Ureter (tissue), 1 donor: ENCODE results near the gene NHS. TPM values are rescaled to one million over a fixed set of nuclear protein-coding genes. Genes with fewer than 3 reads are reported as not detected.
"Not testable (repeated sequence)": the region's sequence is repeated elsewhere in the genome, so short reads cannot be mapped to it uniquely, and the experiment has no call there.

Source experiments
- DNase-seq: peaks from one replicate; pipeline ENCODE4 v3.0.0-alpha.2; 2020; ENCODE audit warnings: low spot score
- total RNA-seq: library from RNA; stranded (reverse); gene quantifications from one replicate; pipeline ENCODE4 v1.2.4, GENCODE V29; 2023
- donor health status: DM: yes; HTN: yes; CAD: no.

The NHS gene
- total RNA-seq, 1 donor from 2014 or later = 17.4 TPM

DNA sequence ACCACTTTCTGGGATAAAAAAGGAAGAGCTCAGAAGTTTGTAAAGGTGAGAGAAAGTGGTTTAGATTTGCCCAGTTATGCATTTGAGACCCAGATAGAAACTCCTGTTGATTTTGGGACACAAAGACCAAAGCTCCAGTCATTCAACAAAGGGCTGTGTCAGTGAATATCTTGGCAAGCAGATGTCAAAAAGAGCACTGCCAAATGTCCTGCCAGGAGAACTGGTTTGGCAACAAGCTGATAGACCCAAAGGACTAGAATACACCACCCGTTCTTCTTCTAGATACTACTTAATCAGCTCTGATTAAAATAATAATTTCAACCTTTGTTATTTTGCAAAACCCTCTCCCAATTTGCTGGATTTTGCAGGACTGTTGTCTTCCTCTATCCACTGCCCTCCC, 121.4 kb downstream of the NHS start:
- no peak for DNase-seq

DNA sequence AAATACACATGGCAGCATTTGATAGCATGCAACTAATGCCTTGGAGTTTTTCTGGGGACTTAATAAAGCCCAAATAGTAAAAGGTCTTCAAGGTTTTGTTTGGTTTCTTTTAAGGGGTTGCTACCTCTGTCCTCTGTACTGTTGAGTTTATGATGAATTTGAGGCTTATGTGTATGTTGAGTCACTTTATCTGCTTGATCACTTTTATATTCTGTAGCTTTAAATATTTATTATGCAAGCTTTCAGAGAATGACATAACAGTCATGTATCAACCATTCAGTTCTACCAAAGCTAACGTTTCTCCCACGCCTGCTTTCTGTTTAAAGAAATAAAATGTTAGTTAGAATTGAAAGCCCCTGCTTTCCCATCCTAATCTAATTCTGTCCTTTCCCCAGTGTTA, 122.2 kb downstream of the NHS start:
- DNase-seq = no peak

DNA sequence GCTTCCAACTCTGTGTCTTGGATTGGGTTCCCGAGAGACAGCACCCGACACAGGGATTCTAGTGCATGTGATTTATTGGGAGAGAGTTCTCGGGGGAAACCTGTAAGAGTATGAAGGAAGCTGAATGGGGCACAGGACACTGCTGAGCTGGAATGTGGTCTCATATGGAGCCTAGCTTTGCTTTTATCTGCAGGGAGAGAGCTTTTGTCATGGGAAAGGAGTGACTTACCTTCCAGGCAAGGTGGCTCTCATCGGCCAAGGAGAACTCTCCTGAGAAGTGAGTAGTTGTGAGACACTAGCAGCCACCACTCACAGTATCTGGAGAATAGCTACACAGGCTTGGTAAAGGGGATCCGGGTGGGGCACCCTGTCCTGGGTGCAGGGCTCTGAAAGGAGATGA, 124.5 kb downstream of the NHS start:
- DNase-seq = no peak

DNA sequence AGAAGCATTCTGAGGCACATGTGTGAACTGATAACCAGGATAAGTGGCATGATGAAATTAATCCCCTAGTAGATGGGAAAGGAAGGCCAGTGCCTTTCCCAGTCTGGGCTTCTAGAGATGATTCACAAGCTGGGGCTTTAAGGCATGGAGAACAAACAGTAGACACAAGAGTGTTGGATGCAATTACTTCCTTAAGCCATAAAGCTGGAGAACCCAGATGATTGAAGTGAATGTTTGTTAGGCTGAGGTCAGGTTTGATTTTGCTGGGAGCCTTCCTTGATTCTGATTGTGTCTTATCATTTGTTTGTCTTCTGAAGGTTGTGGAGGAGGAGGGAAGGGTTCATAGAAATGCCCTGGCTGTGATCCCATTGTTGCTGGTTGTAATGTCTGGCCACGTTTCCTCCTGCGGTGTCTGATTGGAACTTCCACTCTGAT, 125.2 kb downstream of the NHS start:
- DNase-seq = no peak

DNA sequence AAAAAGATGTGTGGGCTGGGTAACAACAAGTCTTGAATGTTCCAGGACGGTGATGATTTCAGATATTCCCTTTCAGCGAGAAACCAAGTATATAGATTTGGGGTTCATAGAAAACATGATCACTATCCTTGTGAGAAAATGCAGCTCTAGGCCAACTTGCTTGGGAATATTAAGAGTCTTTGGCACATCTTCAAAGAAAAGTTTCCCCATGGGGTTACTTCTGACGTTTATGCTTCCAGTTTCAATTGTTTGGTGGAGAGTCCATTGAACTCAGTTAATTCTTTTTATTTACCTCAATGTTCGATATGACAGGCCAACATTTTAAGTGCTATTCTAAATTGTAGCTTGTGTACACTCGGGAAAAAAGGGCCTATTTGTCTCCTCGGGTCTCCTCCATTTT, 126.7 kb downstream of the NHS start:
- no peak for DNase-seq

DNA sequence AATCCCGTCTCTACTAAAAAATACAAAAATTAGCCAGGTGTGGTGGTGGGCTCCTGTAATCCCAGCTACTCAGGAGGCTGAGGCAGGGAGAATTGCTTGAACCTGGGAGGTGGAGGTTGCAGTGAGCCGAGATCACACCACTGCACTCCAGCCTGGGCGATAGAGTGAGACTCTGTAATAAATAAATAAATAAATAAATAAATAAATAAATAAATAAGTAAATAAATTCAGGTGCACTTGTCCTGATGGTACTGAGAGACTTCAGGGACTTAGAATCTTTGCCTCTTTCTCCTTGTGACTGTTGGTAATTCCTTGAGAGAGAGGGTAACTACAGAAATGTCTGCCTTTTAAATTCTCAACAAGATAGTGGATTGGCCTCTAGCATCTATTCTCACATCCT, 131.4 kb downstream of the NHS start:
- DNase-seq = not testable (repeated sequence)

DNA sequence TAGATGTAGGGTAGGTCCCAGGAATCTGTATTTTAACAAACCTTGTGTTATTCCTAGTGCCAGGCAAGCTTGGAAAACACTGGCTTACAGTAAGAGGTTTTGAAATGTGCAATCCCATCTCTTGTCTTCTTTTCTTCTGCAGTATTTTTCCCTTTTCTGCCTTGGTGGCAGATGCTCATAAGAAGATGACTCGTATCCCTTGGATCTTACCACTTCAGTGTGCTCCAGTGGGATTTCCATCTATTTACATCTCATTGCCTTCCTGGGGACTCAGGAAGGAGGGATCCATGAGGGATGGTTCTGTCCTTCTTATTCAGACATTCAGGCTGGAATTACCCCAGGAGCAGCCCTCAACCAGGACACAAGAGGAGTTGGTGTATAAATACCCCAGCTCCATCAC, 136.6 kb downstream of the NHS start:
- no peak for DNase-seq

DNA sequence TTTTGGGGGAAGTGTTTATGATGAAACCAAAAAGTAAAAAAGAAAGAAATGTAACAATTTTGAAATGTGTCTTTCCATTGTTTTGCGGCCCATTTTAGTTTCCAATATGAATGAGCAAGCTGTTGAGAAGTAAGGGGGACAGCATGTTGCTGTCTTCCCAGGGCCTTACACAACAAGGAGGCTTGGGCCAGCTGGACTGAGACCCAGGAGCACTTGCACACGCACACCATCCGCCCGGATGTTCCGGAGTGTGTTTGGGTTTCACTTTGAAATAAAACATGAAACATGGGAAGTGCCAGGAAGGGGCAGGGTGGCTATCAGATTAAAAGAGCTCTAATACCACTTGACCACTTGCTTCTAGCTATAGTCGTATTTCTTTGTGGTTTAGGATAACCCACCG, 144.4 kb downstream of the NHS start:
- DNase-seq = peak; percentile 48

DNA sequence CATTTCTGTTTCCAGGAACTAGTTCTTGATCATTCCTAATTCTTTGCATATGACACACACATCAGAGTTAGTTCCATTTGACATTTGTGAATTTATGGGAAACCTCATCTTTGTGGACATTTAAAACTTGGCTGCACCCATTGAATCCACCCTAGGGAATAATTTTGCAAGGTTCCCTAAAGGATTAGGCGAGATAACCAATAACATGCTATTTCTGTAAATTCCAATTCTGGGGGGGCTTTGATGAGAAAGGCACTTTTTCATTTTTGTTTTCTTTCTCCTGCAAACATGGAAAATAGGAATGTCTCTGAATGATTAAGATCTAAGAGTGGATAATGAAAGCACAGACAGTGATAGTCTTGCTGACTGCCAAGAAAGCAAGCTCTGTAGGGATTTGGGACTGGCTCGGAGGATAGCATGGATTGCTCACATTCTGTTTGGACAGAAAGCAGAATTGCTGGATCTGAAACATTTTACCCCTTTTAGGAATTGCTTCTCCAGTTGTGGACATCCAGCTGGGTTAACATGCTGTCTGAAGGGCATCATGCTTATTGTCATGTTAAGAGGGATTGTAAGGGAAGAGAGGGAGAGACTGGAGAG, 145.1 kb downstream of the NHS start:
- no peak for DNase-seq

DNA sequence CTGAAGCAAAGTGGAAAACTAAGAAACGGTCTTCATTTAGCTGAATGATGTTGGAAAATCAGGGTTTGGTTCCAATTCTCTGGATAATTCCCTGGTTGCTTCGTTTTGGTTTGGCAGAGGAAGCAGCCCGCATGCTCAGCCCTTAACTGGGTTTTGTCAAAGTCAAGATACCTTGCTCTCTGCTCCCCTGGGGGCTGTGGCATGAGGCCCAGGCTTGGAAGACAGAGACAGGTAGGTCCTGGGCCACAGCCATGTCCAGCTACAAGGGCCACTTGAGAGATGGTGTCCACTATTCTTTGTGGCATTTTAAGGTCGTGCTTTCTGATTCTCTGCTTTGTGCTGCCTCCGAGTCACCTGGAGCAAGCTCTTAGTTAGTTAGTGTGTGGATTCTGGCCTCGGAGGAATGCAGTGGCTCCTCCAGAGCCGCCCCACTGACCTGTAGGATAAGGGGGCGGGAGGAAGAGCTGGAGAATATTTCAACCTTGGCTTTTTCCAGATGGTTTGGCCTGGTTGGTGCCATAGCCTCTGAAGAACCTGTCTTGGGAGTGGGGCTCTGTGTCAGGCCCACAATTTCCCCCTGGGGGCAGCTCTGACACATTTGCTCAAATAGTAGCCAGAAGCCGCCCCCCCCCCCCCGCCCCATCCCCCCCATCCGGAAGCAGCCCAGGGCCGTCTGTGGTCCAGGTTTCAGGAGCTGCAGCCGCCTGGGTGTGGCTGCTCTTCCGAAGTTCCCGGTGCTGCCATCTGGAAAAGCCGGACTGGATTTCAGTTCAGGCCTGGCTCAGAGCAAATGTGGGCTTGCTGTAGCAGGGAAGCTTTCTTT, 147.1 kb downstream of the NHS start:
- DNase-seq = no peak

DNA sequence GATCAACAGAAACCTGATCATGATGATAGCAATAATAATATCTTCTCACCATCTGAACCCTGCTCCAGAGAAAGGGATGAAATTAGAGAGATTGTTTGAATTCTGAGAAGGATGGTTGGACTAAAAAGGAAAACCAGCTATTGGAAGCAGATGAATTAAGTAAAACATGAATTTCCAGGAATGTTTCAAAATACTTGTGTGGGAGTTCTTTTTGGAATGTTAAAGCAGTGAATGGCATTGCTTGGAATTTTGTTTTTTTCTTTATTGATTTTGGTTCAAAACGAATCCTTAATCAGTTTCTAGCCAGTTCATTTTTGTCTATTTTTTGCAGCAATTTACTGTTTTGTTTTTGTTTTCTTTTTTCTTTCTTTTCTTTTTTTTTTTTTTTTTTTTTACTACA, 150.3 kb downstream of the NHS start:
- DNase-seq = no peak

DNA sequence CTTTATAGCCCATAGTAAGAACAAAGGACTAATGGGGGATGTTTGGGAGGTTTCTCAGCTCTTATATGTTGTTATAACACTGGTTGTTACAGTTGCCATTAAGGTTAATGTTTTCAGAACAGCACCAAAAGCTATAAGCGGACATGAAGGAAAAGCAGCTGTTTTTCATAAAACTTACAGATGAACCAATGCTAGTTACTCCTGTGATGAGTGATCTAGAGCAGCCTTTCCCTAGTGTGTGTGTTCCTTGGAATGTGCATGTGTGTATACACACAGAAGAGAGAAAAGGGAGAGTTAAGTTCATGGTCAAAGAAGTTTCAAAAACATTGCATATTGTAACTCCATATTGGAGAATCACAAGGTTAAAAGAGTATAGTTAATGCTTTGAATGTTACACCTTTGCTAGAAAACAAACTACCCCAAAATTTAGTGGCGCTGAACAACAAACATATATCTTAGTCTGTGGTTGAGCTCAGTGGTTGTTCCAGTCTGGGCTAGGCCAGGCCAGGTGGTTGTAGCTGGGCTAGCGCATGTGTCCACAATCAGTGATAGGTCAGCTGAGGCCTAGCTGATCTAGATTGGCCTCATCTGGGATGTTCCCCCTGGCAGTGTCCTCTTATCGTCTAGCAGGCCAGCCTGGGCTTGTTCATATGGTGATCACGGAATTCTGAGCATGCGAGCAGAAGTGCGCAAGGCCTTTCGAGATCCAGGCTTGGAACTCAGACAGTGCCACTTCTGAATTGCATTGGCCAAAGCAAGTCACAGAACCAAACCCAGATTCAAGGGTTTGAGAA, 151.0 kb downstream of the NHS start:
- no peak for DNase-seq

DNA sequence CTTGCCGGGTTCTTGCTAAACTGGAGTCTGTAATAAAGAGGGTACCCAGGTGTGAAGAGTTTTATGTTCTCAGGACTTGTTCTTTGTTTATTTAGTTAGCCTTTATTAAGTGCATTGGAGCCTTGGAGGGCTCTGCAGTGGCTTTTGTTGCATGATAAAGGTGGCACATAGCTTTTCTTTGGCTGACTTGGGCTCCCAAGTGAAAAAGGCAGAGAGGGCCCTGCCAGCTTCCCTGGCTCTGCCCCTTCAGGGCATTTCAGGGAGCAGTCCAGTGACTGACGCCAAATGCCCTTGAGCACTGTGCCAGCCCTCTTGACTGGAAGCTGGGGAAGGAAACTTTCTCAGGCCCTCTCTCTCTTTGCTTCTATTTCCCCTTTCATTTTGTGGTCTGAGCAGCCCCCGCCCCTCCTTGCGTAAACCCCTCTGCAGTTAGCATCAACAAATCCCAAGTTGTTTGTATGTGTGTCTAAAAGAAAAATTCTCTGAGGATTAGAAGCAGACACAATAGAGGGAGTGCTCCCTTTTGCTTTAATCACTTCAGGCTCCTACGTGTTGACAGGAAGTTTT, 152.2 kb downstream of the NHS start:
- DNase-seq = no peak

DNA sequence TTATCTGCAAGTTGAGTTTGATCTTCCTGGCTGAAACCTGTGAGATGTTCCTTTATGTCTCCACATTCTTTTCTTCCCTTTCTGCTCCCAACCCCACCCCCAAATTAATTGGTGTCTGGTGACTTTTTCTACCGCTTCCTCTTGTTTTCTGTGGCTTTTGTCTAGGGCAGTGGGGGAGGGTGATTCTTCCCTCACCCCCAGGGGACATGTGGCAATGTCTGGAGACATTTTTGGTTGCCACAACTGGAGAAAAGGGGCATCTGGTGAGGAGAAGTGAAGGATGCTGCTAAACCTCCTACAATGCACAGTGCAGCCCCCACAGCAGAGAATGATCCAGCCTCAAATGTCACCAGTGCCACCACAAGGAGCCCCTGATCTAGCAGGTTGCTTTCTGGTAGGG, 152.9 kb downstream of the NHS start:
- DNase-seq = no peak

DNA sequence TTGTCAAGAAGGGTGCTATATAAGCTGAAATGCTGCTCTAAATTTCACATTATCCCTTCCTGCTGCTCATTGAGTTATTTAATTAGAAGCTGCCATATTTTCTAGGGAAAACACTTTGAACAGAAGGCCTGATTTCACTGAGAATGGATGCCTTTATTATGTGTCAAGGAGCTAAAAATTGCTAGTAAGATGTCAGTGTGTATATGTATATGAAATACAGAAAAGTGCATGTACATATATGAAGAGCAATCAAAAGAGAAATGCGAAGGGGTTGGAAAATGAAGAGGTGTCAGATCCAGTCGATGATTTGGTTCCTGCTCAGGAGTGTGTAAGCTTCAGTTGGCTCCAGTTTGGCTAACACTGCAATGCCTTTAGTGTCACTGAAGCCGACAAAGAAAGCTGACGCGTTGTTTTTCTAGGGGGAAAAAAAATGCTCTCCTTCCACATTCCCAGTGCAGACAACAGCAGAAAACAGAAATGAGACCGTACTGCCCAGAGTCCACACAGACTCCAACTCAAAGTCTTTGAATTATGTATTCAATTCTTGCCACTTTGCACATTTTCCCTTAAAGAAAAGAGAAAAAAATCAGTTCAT, 154.2 kb downstream of the NHS start:
- no peak for DNase-seq

DNA sequence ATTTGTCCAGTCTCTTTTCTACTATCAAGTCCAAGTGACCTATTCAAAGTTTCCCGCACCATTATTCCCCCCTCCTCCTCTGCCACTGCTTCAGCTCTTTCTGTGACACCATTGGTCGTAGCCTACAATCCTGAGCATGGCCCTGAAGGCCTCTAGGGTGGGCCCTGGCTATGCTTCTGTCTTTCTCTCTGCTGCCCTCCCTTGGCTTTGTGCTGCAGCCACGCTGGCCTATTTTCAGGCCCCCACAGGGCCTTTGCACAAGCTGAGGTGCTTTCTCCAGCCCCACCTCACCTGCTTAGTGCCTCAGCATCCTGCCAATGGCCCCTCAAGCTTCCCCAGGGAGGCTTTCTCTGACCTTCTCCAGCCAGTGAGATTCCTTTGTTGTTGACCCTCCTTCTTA, 156.5 kb downstream of the NHS start:
- DNase-seq = no peak

DNA sequence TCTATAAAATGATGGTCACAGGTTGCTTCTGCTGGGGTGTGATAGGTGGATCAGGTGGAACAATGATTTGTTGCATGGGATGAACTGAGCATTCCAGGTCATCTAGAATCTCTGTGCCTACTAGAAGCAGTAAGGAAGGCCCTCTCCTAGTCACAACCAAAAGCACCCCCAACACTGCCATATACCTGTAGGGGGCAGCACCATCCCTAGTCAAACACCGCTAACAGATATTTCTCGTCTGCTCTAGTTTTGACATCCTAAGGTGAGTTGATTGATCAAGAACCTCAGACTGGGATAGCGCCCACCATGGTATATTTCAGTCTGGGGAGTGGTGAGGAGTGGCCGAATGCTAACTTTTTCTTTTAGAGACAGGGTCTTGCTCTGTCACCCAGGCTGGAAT, 160.2 kb downstream of the NHS start:
- no peak for DNase-seq

DNA sequence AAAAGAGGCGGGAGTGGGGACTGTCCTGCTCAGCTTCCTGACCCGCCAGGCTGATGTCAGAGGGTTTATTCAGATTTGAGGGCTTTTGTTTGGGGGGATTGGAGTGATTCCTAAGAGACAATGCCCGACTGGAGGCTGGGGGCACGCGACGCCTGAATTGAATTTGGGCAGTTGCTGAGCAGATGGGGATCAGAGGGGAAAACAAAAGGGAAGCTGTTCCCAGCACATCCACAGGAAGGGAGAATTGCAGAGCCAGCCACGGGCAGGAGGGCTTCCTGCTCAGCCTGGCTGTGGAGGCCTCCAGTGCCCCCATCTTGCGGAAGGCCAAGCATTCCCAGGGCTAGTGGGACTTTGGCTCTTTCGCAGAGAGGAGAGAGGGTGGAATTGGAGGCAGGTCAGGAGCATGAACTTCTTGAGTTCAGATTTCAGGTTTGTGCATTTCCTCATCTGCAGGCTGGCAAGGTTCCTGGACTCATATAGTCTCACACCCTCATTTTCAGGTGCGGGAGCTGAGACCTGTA, 162.8 kb downstream of the NHS start:
- no peak for DNase-seq

DNA sequence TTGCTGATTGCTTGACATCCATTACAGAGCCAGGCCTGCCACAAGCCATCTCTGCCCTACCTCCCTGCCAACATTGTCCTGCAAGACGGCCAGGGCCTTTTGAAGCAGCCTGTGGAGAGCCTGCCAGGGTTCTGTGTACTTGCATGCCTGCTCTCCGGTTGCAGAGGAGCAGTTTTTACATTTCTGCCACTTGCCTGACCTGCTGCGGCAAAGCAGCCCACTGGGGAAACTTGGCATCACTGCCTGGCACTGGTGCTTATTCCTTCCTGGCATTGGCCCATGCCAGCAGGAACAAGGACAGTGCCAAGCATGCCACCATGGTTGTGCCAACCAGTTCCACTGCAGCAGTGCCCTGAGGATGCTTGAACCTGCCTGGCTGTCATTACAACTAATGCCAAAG, 167.1 kb downstream of the NHS start:
- no peak for DNase-seq

DNA sequence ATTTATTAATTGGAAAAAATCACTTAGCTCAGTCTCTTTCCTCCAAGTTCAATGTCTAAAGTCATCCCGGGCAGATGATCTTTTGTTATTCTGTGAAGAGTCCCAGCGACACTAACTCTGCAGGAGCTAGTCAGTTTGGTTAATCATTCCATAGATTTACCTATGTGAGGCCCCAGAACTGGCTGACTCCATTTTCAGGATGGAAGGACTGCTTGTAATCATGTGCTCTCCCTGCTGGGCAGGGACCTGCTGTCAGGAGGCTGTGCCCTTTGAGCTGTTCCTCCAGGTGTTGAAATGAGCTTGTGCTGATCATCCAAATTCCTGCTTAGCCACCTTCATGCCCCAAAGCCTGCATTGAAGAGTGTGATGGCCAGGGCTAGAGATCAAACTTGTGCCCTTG, 169.8 kb downstream of the NHS start:
- DNase-seq = no peak

DNA sequence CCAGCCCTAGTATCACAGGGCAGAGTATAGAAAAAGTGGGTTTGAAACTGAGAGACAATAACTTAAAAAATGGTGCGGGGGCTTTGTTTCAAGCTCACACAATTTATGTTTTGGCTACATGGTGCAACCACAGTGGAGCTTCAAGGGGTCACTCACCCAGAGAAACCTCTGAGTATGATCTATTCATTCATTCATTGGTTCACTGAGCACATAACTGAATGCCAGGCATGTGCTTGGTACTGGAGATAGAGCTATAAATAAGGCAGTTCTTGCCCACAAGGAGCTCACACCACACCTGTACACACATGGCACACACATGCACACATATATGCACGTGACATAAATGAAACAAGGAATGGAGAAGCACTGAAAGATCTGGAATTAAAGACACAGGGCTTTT, 171.4 kb downstream of the NHS start:
- DNase-seq = no peak

DNA sequence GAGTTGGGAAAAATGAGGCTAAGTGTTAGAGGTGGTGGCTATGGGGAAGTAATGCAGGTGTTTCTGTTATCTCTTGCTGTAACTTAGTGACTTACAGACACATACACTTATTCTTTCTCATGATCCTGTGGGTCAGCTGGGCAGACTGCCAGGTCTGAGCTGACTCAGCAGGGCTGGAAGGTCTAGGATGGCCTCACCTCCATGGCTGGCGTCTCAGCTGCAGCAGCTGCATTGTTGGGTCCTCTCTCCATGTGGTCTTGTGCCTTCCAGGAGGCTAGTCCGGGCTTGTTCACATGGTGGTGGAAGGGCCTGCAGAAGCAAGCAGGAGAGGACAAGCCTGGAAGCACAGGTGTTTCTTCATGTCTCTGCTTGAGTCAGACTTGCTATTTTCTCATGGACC, 172.7 kb downstream of the NHS start:
- DNase-seq = peak; percentile 56
